Measurements from ENCODE around the gene RCC1.

GRCh38 chr1:28564310-28564709 lies 58.5 kb downstream of the RCC1 start:
- TF ChIP-seq CTCF (IDR thresholded peaks at IDR 0.05) (no peak), POLR2A (IDR thresholded peaks at IDR 0.05) (no peak)

All from suprapubic skin (tissue), 3 donors.